CD4-positive, alpha-beta T cell treated with Interferon alpha-2 for 1 hour (primary cell): ENCODE measurements around the gene FAM83D.

Source experiments
- DNase-seq, 2 donors: peaks; one replicate each; pipeline ENCODE4 v3.0.0-alpha.2; 2020 to 2022

The FAM83D gene

DNA sequence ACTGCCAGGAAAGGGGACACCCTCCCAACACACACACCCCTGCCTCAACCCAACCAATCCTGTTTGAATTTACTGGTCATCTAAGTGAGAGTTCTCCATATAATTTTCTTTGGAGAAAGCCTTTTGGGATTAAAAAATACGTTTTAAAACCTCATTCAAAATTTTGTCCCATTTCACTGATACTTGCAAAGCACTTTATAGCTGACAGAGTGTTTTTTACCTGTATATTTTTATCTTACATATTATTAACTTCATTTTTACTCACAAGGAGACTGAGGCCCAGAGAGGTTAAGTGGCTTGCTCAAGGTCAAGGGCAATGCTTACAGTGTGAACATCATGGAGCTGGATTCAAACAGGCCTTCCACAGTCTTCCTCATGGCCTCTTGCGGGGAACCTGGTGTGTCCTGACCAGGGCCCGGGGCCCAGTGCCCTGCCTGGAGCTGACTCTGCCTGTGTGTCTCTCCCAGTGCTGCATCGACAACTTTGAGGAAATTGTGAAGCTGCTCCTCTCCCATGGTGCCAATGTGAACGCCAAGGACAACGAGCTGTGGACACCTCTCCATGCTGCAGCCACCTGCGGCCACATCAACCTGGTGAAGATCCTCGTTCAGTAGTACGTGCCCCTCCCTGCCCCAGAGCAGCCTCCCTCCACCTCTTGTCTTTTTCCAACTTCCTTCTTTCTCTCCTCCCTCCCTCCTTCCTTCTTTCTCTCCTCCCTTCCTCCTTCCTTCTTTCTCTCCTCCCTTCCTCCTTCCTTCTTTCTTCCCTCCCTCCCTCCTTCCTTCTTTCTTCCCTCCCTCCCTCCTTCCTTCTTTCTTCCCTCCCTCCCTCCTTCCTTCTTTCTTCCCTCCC lies 30.9 kb upstream of the FAM83D start:
- no peak for DNase-seq

DNA sequence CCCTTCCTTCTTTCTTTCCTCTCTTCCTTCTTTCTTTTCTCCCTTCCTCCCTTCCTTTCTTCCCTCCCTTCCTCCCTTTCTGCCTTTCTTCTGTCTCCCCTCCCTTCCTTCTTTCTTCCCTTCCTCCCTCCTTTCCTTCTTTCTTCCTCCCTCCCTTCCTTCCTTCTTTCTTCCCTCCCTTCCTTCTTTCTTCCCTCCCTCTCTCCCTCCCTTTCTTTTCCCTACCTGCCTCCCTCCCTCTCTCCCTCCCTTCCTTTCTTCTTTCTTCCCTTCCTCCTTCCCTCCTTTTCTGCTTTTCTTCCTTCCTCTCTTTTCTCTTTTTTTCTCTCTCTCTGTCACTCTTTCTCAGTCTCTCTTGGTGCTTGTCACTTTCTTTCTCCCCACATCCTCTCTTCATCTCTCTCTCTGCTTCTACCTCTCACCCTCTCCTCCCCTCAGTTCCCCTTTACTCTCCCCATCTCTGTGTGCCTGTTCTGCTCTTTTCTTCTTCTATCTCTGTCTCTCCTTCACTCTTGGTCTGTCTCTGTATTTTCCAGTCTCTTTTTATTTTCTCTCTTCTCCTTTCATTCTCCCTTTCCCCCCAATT lies 30.1 kb upstream of the FAM83D start:
- DNase-seq: no peak

DNA sequence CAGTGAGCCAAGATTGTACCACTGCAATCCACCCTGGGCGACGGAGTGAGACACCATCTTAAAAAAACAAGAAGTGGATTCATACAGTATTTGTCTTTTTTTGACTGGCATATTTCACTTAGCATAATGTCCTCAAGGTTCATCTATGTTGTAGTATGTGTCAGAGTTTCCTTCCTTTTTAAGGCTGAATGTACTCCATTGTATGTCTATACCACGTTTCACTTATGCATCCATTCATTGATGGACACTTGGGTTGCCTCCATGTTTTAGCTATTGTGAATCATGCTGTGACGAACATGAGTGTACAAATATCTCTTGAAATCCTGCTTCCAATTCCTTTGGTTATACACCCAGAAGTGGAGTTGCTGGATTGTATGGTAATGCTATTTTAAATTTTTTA lies 28.9 kb upstream of the FAM83D start:
- DNase-seq: no peak

DNA sequence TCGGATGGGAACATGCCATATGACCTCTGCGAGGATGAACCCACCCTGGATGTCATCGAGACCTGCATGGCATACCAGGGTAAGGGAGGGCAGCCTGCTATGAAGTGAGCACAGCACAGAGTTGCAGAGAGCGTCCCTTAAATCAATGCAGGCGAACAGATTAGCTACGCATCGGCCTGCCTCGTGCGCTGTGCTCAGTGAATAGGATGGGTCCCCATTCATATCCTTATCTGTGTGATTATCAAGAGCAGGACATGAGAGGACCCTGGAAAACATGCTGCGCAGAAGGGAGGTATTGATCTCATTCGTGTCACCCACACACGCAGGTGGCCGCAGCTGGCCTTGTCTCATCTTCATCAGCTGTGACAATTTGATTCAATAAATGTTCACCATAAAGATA lies 25.6 kb upstream of the FAM83D start:
- no peak for DNase-seq

DNA sequence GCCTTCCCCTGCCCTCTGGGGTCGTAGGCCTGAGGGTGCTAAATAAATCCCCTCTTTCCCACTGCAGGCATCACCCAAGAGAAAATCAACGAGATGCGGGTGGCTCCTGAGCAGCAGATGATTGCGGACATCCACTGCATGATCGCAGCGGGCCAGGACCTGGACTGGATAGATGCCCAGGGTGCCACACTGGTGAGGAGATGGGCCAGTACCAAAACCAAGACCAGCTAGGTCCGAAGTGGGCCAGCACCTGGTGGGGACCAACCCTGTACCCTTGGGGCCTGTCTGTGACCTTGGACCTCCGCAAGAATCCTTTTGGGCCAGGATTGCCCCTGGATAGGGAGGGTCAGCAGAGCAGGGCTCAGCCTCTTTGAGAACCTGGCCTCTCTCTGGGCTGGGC lies 23.6 kb upstream of the FAM83D start:
- DNase-seq: no peak

DNA sequence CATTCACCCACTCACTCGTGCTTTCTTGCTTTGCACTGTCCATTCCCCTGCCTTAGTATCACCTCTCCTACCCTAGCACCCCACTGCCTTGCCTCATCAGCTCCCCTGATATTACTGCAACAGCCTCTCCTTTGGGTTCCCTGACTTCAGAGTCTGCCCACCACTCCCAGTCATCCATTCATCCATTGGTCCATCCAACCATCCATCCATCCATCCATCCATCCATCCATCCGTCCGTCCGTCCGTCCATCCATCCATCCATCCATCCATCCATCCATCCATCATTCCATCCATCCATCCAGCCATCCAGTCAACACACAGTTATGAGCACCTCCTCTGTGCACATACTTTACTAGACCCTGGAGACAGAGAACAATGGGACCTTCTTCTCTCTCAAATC lies 22.9 kb upstream of the FAM83D start:
- no peak for DNase-seq

DNA sequence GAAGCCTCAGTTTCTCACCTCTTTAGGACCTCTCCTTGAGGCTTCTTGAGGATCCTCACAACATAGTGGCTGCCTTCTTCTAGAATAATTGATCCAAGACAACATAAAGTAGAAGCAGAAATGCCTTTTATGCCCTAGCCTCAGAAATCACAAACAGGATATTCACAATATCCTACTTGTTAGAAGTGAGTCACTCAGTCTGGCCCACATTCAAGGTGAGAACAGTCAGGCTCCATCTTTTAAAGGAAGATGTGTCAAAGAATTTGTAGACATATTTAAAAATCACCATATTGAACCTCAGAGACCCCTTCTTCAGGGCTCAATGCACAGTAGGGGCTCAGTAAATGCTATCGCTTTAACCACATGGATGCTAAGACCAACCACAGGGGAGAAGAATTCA lies 20.8 kb upstream of the FAM83D start:
- no peak for DNase-seq

DNA sequence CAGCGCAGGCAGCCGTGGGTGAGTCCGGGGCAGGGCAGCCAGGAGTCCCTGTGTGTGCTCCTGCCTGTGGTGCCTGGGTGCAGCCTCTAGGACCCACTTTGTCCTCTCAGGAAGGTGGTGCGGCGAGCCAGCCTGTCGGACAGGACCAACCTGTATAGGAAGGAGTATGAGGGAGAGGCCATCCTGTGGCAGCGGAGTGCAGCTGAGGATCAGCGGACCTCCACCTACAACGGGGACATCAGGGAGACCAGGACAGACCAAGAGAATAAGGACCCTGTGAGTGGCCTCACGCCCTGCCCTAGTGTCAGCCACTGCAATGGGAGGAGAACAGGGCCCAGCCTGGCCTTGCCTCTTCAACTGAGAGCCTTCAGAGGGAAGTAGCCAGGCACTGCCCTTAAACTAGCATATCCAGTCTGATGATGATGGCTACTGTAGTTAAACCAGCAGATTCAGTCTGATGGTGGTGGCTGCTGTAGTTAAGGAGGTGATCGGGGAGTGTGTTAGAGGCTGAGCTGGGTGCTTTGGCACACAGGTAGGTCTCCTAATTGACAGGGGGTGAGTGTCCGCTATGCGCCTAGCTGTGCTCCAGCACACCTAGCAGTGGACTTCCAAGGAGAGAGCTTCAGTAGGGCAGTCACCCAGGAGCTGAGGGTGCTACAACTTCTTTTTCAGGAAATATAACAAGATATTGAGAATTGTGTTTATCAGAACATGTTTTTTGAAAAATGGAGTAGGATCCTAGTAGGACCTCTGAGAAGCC lies 18.1 kb upstream of the FAM83D start:
- DNase-seq: no peak

DNA sequence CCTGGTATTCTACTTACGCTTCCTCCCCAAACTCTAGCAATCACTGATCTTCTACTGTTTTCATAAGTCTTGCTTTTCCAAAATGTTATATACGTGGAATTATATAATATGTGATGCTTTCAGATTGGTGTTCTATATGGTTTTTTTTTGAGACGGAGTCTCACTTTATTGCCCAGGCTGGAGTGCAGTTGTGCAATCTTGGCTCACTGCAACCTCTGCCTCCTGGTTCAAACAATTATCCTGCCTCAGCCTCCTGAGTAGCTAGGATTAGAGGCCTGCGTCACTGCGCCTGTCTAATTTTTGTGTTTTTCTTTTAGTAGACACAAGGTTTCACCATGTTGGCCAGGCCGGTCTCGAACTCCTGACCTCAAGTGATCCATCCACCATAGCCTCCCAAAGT lies 10.9 kb upstream of the FAM83D start:
- no peak for DNase-seq

DNA sequence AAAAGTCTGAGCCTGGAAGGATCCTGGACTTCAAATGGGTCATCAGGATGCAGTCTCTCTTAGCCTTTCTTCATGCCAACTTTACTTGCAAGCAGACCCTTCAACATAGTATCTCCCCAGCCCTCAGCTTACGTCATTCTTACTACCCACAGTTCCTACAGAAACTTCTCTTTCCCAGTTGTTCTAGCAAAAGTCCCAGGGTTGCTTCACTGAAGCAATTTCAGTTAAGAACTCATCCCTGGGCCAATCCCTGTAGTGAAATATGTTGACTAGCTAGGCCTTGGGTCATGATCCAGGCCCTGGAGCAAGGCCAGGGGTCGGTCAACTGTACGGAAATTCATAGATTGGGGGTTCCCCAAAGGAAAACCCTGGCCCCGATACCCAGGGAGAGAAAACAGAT lies 8.6 kb upstream of the FAM83D start:
- no peak for DNase-seq

DNA sequence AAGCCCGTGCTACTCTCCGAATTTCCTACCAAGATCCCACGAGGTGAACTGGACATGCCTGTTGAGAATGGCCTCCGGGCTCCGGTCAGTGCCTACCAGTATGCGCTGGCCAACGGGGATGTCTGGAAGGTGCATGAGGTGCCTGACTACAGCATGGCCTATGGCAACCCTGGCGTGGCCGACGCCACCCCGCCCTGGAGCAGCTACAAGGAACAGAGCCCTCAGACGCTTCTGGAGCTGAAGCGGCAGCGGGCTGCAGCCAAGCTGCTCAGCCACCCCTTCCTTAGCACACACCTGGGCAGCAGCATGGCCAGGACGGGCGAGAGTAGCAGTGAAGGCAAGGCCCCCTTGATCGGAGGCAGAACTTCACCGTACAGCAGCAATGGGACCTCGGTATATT lies 8.0 kb upstream of the FAM83D start:
- no peak for DNase-seq

DNA sequence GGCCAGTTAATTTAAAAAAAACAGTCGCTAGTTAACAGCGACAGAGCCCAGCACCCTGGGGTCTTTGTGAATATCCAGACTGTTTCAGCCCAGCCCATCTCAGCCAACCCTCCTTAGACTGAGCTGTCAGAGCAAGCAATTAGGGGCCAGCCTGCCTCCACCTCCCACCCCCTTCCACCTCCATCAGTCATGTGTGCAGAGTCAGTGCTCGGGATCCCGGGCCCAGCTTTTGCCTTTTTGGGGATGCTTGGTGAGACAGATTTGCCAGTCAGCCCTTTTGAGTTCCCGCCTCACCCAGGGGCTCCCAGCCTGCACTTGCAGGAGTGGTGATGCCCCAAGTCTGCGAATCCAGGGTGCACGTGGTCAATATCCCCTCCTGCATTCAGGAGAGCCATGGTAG lies 6.5 kb upstream of the FAM83D start:
- DNase-seq: no peak

DNA sequence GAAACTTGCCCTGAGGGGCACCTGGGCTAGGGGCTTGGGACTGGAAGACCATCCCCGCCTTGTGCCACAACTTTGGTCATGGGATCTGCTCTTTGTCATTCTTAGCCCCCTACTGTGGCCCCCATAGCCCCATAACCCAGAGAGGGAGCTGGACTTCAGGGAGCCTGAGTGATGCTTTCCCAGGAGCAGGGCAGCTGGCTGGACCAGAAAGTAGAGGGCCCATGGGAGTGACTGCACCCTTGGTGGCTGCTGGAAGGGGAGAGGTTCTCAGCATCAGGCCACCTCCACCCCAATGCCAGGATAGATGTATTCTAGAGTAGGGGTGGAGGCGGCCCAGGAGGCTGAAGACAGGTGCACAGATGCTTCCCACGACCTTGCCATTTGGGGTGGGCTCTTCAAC lies 5.8 kb upstream of the FAM83D start:
- DNase-seq: no peak

DNA sequence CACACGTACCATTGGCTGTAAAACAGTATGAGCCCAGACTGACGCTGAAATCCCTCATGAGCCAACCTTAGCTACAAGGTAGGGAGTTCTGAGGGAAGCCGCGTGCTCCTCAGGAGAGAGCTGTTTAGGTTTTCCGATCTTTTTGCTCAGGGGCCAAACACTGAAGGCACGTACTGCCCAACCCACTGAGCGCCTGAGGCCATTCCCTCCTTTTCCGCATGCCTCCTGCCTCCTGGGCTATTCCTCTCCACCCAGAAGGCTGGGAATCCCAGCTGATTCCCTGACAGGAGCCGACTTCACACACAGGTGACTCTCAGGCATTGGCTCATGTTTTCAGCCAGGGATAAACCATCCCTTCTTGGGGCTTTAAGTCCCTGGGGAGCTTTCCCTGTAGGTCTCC lies 5.4 kb upstream of the FAM83D start:
- DNase-seq: no peak

DNA sequence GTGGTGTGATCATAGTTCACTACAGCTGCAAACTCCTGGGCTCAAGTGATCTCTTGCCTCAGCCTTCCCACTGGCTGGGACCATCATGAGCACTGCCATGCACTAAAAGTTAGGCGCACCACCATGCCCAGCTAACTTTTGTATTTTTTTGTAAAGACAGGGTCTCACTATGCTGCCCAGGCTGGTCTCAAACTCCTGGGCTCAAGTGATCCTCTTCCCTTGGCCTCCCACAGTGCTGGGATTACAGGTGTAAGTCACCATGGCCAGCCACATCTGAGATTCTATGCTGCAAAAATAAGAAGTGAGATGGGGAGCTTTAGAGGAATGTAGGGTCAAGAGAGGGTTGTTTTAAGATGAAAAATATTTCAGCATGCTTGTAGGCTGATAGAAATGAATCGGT lies 1.5 kb upstream of the FAM83D start:
- no peak for DNase-seq

DNA sequence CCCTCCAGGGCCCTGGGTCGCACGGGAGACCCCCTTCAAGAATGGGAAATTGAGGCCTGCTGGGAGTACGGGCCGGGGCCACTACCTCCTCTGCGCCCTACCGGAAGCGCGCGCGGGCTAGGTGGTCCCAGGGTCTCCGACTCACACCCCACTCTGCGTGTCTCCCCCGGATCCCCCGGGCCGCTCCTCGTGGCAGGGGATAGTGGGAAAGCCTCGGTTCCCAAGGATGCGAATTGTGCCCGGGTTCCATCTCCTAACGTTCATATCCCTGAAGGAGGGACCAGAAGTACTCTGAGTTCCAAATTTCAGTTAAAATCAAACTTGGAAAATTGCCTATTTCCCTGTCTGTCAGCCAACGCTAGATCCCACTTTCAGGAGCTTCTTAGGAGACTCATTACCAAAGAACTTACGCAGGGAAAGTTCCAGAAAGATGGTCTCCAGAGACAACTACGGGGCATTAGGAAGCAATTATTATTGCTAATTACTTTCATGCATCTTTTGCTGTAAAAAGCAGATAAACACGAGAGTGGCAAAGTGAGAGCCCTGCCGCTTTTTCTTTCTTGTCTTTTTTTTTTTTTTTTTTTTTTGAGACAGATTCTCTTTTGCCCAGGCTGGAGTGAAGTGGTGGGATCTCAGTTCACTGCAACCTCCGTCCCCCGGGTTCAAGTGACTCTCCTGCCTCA lies 858 bp downstream of the FAM83D start:
- no peak for DNase-seq

DNA sequence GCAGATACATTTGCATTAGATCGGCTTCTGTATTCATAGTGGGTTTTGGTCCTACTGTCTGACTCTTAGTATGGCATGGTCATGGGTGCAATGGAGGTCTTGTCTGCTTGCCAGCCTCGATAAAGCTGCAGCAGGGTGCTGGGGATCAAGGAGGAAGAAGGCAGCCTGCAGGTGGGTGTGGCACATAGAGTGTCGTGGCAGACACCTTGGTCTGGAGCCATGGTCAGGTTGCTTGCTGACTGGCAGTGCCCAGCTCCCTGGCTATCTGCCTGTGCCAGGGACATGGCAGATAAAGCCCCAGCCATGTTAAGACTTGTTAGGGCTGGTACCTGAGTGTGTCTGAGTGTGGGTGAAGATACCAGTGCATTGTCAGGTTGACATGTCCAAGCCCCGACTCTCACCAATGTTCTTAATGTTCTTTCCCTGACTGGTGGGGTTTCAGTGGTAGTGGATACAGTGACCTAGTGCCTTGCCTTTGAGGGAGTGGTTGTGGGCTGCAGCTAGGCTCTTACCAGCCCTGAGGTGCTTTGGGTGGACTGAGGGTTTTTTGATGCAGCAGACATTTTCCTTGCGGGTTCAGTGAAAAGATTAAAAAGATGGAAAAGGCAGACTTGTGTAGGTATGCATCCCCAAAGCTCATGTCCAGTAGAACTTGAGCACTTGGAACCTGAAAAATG lies 1.8 kb downstream of the FAM83D start:
- no peak for DNase-seq

DNA sequence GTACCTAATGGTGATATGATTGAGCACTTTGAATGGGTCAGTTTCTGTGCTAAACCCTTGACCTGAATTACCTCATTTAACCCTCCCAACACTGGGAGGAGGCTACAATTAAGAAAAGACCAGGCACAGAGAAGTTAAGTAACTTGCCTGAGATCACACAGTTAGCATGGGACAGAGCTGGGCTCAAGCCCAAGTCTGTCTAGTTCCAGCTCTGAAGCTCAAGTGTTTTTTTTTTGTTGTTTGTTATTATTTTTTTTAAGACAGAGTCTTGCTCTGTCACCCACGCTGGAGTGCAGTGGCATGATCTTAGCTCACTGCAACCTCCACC lies 4.0 kb downstream of the FAM83D start:
- no peak for DNase-seq

DNA sequence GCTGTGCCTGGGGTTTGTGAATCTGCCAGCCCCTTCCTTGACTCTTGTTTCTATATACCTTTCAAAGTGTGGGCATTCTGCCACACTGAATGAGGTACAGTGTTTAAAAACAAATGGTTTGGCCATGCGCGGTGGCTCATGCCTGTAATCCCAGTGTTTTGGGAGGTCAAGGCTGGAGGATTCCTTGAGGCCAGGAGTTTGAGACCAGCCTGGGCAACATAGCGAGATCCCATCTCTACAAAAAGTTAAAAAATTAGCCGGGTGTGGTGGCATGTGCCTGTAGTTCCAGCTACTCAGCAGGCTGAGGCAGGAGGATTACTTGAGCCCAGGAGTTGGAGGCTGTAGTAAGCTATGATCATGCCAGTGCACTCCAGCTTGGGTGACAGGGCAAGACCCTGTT lies 5.8 kb downstream of the FAM83D start:
- DNase-seq: no peak

DNA sequence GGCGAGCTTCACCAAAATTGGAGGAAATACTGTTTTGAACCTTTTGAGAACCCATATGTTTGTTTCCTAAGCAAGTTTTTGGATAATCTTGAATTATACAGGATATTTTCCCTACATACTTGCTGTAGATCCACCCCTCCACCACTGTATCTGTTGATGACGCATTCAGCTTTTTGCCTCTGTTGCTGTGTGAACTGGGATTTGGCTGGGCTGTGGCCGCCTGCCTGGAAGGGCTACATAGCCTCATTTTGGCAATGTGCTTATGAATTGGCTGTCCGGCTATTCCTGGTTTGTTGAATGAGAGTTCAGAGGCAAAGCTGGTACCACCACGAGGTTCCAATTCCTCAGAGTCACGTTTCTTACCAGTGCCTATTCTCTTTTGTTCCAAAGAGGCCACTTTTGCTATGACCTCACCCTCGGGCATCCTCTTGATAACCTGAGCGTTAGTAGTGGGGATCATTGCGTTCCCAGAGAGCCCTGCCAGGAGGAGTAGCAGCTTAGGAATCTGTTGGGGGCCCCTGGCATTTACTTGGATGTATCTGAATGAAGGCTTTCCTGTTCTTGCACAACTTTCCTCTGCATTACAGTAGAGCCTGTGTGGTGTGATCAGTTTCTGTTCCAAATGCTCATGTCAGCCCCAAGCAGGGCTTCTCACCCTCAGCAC lies 6.4 kb downstream of the FAM83D start:
- DNase-seq: no peak

DNA sequence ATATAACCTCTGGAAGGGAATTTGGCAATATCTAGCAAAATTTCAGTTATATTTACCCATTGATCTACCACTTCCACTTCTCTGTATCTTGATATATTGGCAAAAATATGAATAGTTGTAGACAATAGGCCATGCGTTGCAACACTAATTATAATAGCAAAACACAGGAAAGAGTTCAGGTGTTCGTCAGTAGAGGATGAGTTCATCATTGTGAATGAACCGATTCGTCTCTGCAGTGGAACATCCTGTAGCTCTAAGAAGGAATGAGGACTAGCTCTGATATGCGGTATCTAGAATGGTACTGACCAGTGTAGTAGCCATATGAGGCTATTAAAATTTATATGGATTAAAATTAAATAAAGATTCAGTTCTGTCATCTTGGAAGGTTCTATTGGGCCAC lies 8.3 kb downstream of the FAM83D start:
- no peak for DNase-seq

DNA sequence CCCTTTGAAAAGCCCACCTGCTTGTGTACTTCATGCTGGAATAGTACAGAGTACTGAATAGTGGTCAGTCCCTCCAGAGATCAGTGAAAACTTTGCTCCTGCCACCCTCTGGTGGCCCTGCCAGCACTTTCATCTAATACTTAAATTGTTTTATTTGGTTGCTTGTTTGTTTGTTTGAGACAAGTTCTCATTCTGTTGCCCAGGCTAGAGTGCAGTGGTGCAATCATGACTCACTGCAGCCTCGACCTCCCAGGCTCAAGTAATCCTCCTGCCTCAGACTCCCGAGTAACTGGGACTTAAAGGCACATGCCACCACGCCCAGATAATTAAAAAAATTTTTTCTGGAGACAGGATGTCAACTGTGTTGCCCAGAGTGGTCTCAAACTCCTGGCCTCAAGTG lies 9.1 kb downstream of the FAM83D start:
- DNase-seq: no peak

DNA sequence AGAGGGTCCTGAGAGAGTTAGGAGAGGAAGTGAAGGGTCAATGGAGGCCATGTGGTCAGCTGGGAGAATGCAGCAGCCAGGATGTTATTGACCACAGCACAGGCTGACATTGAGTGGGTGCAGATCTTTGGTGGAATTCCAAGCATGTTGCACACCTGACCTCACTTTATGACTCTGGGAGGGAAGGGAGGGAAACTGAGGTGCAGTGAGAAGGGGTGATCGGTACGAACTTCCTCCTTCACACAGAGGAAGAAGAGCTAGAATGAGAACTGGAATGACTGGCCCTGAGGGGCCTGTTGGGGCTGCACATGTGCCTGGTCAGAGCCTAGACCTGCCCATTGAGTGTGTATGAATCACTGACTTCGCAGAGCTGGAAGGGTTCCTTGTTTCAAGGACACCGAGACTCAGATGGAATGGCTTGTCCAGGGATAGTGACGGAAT lies 9.8 kb downstream of the FAM83D start:
- DNase-seq: no peak
